GM12891 (cell line): Measurements from ENCODE around the gene FOXN3.

ENCODE experiments used
- DNase-seq: peaks from one replicate; pipeline ENCODE4 v3.0.0; 2011; ENCODE audit warnings: low spot score; ENCODE audit not compliant: insufficient read length
- FAIRE-seq: peaks from 2 replicates; lab custom pipeline; 2011; peaks lifted over from hg19 to GRCh38; lab: Jason Lieb, UNC
- PAX5 ChIP-seq: IDR thresholded peaks from 2 replicates; pipeline ENCODE4 v1.6.1; 2011; ENCODE audit warnings: low read length, moderate library complexity, mild to moderate bottlenecking; ENCODE audit not compliant: insufficient read depth, severe bottlenecking
- POLR2A ChIP-seq: IDR thresholded peaks from 2 replicates; pipeline ENCODE4 v1.6.1; 2011; ENCODE audit warnings: low read depth, low read length, control low read depth
- POLR2AphosphoS5 ChIP-seq: IDR thresholded peaks from 2 replicates; pipeline ENCODE4 v1.6.1; 2011; ENCODE audit warnings: low read depth, low read length, control low read depth
- POU2F2 ChIP-seq: IDR thresholded peaks from 2 replicates; pipeline ENCODE4 v1.6.1; 2011; ENCODE audit warnings: low read depth, mild to moderate bottlenecking, control low read depth, low read length, moderate library complexity
- SPI1 ChIP-seq: IDR thresholded peaks from 2 replicates; pipeline ENCODE4 v1.6.1; 2011; ENCODE audit warnings: low read depth, low read length, control low read depth
- TAF1 ChIP-seq: IDR thresholded peaks from 2 replicates; pipeline ENCODE4 v1.6.1; 2011; ENCODE audit warnings: low read depth, low read length, control low read depth

FOXN3 gene

DNA sequence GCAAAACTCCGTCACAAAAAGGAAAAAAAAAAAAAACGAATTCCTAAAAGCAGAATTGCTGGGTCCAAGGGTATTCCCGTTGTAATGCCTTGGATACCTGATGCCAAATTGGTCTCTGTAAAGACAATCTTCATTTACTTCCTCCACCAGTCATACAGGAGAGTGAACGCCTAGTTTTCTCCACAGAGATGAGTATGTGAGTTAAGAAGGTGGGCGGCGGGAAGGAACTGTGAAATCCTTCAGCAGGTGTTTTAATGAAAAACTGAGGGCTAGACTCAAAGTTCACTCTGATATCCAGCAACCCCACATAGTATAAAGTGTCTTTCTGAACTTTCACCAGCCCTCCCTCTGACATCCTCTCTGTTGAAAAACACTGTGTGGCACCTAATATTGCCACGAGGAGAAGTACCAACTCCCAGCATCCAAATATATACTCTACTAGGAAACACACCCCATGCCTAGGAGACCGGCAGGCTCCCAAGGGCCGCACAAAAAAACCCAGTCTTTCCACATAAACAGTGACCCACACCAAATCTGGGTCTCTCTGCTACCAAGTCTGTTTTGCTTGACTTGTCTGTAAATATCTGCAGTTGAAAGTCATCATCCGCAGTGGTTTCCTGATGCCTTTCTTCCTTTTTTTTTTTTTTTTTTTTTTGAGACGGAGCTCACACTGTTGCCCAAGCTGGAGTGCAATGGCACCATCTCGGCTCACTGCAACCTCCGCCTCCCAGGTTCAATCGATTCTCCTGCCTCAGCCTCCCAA is 30.3 kb upstream of the FOXN3 start:
- FAIRE-seq, result no peak
- no peak for DNase-seq
- no peak for TF ChIP-seq PAX5
- TF ChIP-seq POLR2AphosphoS5, result no peak
- TF ChIP-seq SPI1, result peak; percentile 13; the same call in 1 of the 2 replicates

DNA sequence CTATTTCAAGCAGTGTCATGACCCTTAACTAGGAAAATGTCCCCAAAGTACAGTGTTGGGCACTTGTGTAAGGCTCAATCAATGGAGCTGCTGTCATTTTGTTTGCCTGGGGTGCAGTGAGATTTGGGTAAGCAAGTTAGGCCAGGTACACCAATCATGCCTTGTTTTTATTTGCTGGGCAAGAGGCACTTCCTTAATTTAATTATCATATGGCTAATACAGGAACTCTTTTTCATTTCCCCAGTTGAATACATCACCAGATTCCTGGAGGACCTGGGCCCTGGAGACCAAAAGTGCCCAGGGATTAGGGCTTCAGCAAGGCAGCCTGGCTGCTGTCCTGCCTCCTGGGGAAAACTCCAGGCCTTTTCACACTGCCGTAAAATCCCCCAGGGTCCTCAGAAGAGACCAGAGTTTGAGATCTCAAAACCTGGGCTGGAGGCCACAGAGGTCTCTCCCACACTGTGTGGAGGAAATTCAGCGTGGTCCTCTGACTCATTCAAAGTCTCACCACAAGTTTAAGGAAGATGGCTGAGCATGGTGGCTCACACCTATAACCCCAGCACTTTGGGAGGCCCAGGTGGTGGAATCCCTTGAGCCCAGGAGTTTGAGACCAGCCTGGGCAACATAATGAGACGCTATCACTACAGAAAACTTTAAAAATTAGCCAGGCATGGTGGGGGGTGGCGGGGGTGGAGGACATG is 28.4 kb upstream of the FOXN3 start:
- DNase-seq (no peak), FAIRE-seq (no peak)
- TF ChIP-seq POLR2A (no peak), SPI1 (peak; percentile 51)

DNA sequence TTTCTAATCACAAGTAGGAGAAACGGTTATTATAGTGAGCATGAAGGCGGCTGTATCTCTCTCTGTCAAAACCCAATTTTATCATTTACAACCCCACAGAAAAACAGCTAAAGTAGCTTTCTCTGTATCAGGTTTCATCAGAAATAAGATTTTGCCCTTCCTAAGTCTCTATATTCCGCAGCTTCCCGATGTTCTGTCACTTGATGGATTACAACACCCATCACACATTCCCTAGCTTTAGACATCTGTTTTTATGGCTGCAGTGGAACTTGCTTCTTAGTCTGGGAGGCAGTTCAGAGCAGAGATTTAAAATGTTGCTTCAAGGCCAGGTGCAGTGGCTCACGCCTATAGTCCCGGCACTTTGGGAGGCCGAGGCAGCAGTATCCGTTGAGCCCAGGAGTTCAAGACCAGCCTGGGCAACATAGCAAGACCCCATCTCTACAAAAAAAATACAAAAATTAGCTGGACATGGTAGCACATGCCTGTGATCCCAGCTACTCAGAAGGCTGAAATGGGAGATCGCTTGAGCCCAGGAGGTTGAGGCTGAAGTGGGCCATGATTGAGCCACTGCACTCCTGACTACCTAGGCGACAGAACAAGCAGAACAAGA is 27.6 kb upstream of the FOXN3 start:
- no peak for DNase-seq

DNA sequence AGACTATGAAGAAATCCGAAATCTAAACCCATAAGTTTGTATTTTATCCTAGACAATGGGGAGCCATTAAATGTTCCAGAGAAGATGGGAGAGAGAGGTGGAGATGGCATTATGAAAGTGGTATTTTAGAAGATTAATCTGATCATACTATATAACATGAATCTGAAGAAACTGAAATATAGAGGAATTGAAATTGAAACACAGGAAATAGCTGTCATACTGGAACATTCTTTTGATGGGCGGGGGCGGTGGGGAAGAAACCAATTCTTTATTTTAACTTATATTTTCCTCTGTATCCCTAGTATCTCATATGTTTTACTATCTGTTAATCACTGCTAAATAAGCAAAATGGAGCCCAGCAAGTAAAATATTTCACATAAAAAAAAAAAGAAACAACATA is 27.0 kb upstream of the FOXN3 start:
- no peak for DNase-seq
- no peak for TF ChIP-seq TAF1
- TF ChIP-seq SPI1, result peak; percentile 81
- no peak for FAIRE-seq

More for the DNA sequence above, 27.6 kb upstream of the FOXN3 start:
- no peak for TF ChIP-seq PAX5
- TF ChIP-seq SPI1, result no peak
- TF ChIP-seq POU2F2, result no peak
- TF ChIP-seq POLR2A, result no peak
- TF ChIP-seq POLR2AphosphoS5, result no peak
- no peak for TF ChIP-seq TAF1
- FAIRE-seq, result no peak

DNA sequence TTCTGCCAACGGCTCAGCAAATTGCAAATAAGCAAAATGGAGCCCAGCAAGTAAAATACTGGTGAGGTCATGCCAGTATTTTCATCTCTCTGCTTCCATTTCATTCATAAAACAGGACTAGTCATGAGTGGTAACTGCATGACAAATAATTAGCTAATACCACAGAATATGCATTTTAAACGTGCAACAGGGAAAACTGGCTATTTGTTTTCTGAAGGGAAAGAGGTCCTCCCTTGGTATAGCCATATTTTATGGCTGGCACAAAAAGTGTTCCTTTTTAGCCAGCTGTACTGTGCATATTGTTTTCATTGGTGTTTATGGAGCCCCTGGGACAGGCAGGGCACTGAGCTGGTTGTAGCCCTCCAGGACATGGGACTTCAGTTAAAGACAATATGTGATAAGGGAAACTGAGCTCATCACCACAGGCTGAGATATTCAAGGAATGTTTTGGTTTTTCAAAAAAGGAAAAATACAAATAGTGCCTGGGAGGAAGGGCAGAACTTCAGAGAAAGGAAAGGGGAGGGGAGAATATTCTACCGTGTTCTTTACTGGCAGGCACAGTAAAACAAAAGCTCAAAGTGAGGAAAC is 26.1 kb upstream of the FOXN3 start:
- TF ChIP-seq POU2F2 (no peak), TAF1 (no peak), PAX5 (no peak), POLR2A (no peak), POLR2AphosphoS5 (no peak), SPI1 (no peak)
- no peak for DNase-seq
- FAIRE-seq, result no peak

DNA sequence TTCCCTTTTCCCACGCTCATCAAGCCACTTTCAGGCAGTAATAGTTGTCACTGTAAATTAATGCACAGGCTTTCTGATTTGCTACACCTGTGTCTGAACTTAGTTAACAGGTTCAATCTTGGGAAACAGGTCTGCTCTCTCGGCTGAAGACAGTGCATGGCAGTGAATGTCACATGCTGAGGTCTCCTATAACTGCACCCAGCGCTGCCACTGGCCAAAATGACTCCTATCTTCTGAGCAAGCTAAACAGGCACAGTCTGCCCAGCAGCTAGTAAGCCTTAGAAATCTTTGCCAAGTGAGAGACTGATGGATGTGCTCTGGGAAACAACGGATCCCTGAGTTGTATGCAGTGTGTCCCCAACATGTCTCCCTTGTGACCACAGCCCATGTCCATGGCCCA is 25.2 kb upstream of the FOXN3 start:
- TF ChIP-seq POU2F2 (no peak), TAF1 (no peak), POLR2AphosphoS5 (no peak), POLR2A (no peak), SPI1 (no peak), PAX5 (no peak)
- DNase-seq (no peak), FAIRE-seq (no peak)

DNA sequence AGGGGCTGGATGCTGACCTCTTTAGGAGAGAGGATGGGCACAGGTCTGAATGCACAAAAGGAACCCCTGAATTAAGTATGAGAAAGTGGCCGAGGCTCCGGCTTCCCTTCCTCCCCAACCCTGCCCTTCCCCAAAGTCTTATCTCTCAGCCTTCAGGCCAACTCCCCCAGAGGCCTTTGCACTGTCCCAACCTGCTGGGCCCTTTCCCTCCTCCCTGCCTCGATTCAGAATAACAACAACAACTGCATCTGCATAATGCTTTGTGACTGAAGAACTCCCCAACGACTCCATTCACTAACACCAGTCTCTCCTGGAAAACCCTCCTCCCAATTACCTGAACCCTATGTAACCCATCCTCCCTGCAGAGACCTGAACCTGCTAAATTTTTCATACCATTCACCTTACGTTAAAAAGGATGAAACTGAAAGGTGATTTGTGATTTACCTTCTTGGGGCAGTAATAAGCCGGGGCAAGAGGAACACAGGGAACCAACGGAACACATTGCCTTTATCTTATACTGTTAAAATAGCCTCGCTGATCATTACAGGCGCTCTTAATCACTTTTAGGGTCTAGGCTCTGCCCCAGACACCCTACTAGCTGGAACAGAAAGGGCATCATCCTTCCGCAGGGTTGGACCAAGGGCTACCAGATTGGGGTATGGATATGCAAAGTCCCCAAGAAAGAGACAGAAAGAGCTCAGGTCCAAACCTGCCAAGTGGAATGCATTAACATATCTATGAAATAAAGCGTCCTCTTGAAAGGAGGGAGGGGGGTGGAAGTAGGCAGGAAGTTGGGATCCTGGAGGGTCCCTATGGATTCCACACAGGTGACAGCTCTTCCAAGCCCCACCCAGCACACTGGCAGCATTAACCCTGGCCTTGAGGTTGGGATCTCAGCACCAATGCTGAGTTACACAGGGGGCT is 24.2 kb upstream of the FOXN3 start:
- DNase-seq (no peak), FAIRE-seq (no peak)
- TF ChIP-seq SPI1 (no peak), PAX5 (no peak), POU2F2 (no peak), POLR2A (no peak), TAF1 (no peak), POLR2AphosphoS5 (no peak)

DNA sequence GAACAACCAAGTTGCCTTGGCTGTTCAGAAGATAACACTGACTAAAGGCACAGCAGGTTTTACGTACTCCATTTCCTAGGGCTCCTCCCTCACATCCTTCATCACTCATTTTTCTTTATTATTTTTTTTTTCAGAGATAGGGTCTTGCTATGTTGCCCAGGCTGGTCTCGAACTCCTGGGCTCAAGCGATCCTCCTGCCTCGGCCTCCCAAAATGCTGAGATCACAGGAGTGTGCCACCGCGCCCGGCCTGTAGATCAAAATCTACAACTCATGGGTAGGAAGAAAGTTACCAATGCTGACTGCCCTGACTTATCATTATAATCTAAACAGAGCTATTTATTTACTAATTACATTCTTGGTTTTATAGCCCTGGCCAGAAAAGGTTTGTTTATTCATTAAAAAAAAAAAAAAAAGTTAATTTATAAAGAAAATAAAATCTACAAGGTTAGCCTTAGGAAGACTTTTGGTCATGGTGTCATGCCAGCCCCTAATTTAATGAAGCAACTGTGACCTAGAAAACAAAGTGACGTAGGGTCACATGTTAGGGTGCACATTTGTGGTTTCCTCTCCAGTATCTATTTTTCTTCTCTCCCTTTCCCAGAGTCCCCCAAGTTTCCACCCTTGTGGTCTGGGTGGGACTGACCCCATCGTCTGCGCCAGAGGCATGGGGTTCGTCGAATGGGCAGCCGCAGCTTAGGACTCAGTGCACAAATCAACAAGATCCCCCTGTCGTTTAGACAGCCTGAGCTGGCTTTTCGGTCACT is 19.0 kb upstream of the FOXN3 start:
- no peak for DNase-seq
- FAIRE-seq, result no peak
- TF ChIP-seq POLR2AphosphoS5, result no peak
- TF ChIP-seq POU2F2, result no peak
- TF ChIP-seq POLR2A, result no peak

DNA sequence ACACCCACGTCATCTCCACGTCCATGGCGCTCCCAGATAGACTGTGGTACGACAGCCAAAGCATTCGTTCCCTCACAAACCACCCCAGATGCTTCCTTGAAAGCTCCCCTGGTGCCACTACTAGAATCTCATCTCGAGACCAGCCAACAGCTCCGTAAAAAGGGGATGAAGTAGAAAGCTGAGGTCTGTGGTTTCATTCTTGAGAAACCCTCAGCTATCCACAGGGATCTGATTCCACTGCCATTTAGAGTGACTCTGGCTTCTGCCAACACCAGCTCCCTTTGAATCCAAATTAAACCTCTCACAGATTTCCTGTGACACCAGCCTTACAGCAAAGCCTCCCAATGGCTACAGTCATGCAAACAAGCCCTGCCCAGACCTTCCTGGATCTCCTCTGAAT is 18.5 kb upstream of the FOXN3 start:
- FAIRE-seq (no peak), DNase-seq (no peak)
- TF ChIP-seq PAX5, result no peak
- TF ChIP-seq POLR2AphosphoS5, result no peak

DNA sequence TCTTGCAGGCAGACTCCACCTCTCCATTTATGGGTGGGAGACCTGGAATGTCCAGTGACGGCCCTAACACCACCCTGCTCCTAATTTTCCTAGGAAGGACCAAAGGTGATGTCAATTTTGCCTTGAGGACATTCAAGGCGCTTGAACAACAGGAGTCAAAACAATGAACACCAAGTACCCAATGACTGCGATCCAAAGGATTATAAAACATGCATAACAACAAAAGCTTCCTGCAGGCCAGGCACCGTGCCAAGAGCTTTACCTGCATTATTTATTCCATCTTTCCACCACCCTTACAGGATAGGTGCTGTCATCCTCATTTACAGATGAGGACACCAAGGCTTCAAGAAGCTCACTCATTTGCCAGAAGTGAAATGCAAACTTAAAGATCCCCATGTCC is 15.2 kb upstream of the FOXN3 start:
- TF ChIP-seq PAX5 (no peak), SPI1 (no peak), POU2F2 (no peak), TAF1 (no peak), POLR2A (no peak), POLR2AphosphoS5 (no peak)
- no peak for FAIRE-seq
- no peak for DNase-seq
